Measurements from ENCODE around the gene SLC16A8. TPM values are rescaled to one million over a fixed set of nuclear protein-coding genes. Genes with fewer than 3 reads are reported as not detected.

Gene SLC16A8
- total RNA-seq, 1 donor from 2014 or later, result 0.08 TPM

- no peak for DNase-seq (ENCODE audit: low read depth)
- no peak overlapping the region for H3K4me3 ChIP-seq (ENCODE audit: low read depth, low read length)
- no peaks in the 10 kb centered on the region for H3K36me3 ChIP-seq (ENCODE audit: control insufficient read depth, insufficient read depth, low read length)
- TF ChIP-seq CTCF (IDR thresholded peaks at IDR 0.05; ENCODE audit: insufficient read depth, low read length, poor library complexity, severe bottlenecking), result no peak
- H3K27me3 ChIP-seq (ENCODE audit: control insufficient read depth, insufficient read depth, low read length), result peaks cover 43% of the 10 kb centered on the region
These were observed 1.5 kb upstream of the SLC16A8 start for GRCh38 chr22:38085501-38085900.

GRCh38 chr22:38085056-38085455 lies 1.1 kb upstream of the SLC16A8 start:
- no peaks in the 10 kb centered on the region for H3K36me3 ChIP-seq (ENCODE audit: control insufficient read depth, insufficient read depth, low read length)
- DNase-seq (ENCODE audit: low read depth), result no peak
- H3K27me3 ChIP-seq (ENCODE audit: control insufficient read depth, insufficient read depth, low read length), result peaks cover 47% of the 10 kb centered on the region
- H3K4me3 ChIP-seq (ENCODE audit: low read depth, low read length), result no peak overlapping the region
- no peak for TF ChIP-seq CTCF (IDR thresholded peaks at IDR 0.05; ENCODE audit: insufficient read depth, low read length, poor library complexity, severe bottlenecking)

GRCh38 chr22:38082986-38083710 lies 836 bp downstream of the SLC16A8 start:
- Histone ChIP-seq H3K36me3 (ENCODE audit: control insufficient read depth, insufficient read depth, low read length) (no peaks in the 10 kb centered on the region), H3K4me3 (ENCODE audit: low read depth, low read length) (no peak overlapping the region), H3K27me3 (ENCODE audit: control insufficient read depth, insufficient read depth, low read length) (peaks cover 37% of the 10 kb centered on the region)
- no peak for DNase-seq (ENCODE audit: low read depth)
- TF ChIP-seq CTCF (IDR thresholded peaks at IDR 0.05; ENCODE audit: insufficient read depth, low read length, poor library complexity, severe bottlenecking), result no peak

- no peak overlapping the region for H3K4me3 ChIP-seq (ENCODE audit: low read depth, low read length)
- H3K36me3 ChIP-seq (ENCODE audit: control insufficient read depth, insufficient read depth, low read length), result no peaks in the 10 kb centered on the region
- no peak for TF ChIP-seq CTCF (IDR thresholded peaks at IDR 0.05; ENCODE audit: insufficient read depth, low read length, poor library complexity, severe bottlenecking)
- peaks cover 37% of the 10 kb centered on the region for H3K27me3 ChIP-seq (ENCODE audit: control insufficient read depth, insufficient read depth, low read length)
- DNase-seq (ENCODE audit: low read depth), result no peak
These were observed 1.8 kb downstream of the SLC16A8 start for GRCh38 chr22:38081941-38082828.

- no peaks in the 10 kb centered on the region for H3K36me3 ChIP-seq (ENCODE audit: control insufficient read depth, insufficient read depth, low read length)
- no peak for DNase-seq (ENCODE audit: low read depth)
These were observed 2.4 kb downstream of the SLC16A8 start for GRCh38 chr22:38081636-38081940.

More at GRCh38 chr22:38081636-38081940, 2.4 kb downstream of the SLC16A8 start:
- no peak for TF ChIP-seq CTCF (IDR thresholded peaks at IDR 0.05; ENCODE audit: insufficient read depth, low read length, poor library complexity, severe bottlenecking)
- H3K4me3 ChIP-seq (ENCODE audit: low read depth, low read length), result no peak overlapping the region
- peaks cover 37% of the 10 kb centered on the region for H3K27me3 ChIP-seq (ENCODE audit: control insufficient read depth, insufficient read depth, low read length)
